ENCODE results near the gene TTC28.
"Not testable (repeated sequence)": the region's sequence is repeated elsewhere in the genome, so short reads cannot be mapped to it uniquely, and the experiment has no call there.

Gene TTC28

GRCh38 chr22:28249402-28249801 lies 430.2 kb downstream of the TTC28 start:
- DNase-seq: no peak

- DNase-seq: no peak
Observed at GRCh38 chr22:28247667-28248363, 431.8 kb downstream of the TTC28 start.

- no peak for DNase-seq
Observed at GRCh38 chr22:28247136-28247535, 432.5 kb downstream of the TTC28 start.

- DNase-seq: no peak
Observed at GRCh38 chr22:28246397-28246796, 433.2 kb downstream of the TTC28 start.

- no peak for DNase-seq
Observed at GRCh38 chr22:28245579-28246224, 433.9 kb downstream of the TTC28 start.

GRCh38 chr22:28244757-28245156 lies 434.9 kb downstream of the TTC28 start:
- no peak for DNase-seq

- no peak for DNase-seq
Observed at GRCh38 chr22:28243539-28243938, 436.1 kb downstream of the TTC28 start.

GRCh38 chr22:28241656-28242290 lies 437.9 kb downstream of the TTC28 start:
- peak in 1 of 2 donors; percentile 60 for DNase-seq

- no peak for DNase-seq
Observed at GRCh38 chr22:28239941-28240340, 439.7 kb downstream of the TTC28 start.

- no peak for DNase-seq
Observed at GRCh38 chr22:28237783-28238182, 441.9 kb downstream of the TTC28 start.

GRCh38 chr22:28237112-28237511 lies 442.5 kb downstream of the TTC28 start:
- DNase-seq: no peak

GRCh38 chr22:28232204-28232603 lies 447.4 kb downstream of the TTC28 start:
- DNase-seq: no peak

- DNase-seq: no peak
Observed at GRCh38 chr22:28231441-28231840, 448.2 kb downstream of the TTC28 start.

- no peak for DNase-seq
Observed at GRCh38 chr22:28230671-28231070, 449.0 kb downstream of the TTC28 start.

- no peak for DNase-seq
Observed at GRCh38 chr22:28229566-28230485, 449.8 kb downstream of the TTC28 start.

GRCh38 chr22:28223826-28224225 lies 455.8 kb downstream of the TTC28 start:
- DNase-seq: no peak

- DNase-seq: no peak
Observed at GRCh38 chr22:28222976-28223745, 456.5 kb downstream of the TTC28 start.

- DNase-seq: no peak
Observed at GRCh38 chr22:28222571-28222970, 457.1 kb downstream of the TTC28 start.

- no peak for DNase-seq
Observed at GRCh38 chr22:28222052-28222451, 457.6 kb downstream of the TTC28 start.

GRCh38 chr22:28220626-28221363 lies 458.8 kb downstream of the TTC28 start:
- no peak for DNase-seq

- no peak for DNase-seq
Observed at GRCh38 chr22:28217277-28217676, 462.4 kb downstream of the TTC28 start.

- DNase-seq: not testable (repeated sequence)
Observed at GRCh38 chr22:28214750-28215149, 464.9 kb downstream of the TTC28 start.

Measured in bone marrow (tissue), 2 donors.